Measurements from ENCODE around the gene SLC30A2. TPM values are rescaled to one million over a fixed set of nuclear protein-coding genes. Genes with fewer than 3 reads are reported as not detected.

SLC30A2 gene
- total and polyA plus RNA-seq, 9 of the 15 experiments (the other 6 are each of a cell fraction or from before 2014, with no cell fraction given): 0.01 to 0.18 (median 0.06) TPM; not detected in 3

DNA sequence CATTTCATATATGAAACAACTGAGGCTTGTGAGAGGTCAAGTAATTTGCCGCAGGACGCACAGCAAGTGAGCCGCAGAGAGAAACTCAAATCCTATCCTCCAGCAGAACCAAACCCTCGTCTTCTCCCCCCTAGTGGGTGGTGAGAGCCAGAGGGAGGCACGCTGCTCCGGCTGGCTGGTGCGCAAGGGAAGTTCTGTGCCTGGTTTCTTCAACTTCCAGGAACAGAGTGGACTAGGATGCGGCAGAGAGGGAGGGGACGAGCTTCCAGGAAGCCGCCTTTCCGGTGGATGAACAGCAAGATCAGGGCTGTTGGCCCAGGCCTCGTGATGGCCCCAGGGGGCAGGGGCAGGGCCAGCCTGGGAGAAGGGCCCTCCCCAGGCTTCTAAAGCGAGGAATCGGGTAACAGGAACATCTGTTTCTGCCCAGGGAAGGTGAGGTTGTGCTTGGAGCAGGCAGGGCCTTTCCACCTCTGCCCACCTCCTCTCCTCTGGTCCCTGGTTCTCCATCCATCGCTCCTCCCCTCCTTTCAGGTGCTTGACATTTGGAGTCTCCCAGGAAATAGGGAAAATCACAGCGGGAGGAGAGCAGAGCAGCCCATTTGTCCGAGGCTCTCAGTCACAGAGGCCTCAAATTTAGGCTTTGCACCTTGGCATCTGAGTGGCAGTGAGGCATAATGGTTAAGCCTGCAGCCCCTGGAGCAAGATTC is 48.9 kb upstream of the SLC30A2 start (continued):
- TF ChIP-seq NBN (IDR thresholded peaks at IDR 0.05; ENCODE audit: low read depth) (peak; percentile 62), MYNN (IDR thresholded peaks at IDR 0.05) (no peak), MYNN (CRISPR knock-in tag; IDR thresholded peaks at IDR 0.05) (no peak), ZNF766 (CRISPR knock-in tag; conservative IDR thresholded peaks at IDR 0.05) (peak; percentile 63; the same call in 1 of the 2 replicates), IRF2 (CRISPR knock-in tag; IDR thresholded peaks at IDR 0.05) (no peak), DDX20 (tag; IDR thresholded peaks at IDR 0.05; ENCODE audit: low read depth) (no peak), HLTF (IDR thresholded peaks at IDR 0.05) (no peak), ETS2 (tag; IDR thresholded peaks at IDR 0.05; ENCODE audit: borderline replicate concordance, poor library complexity, severe bottlenecking) (no peak), ZNF354B (CRISPR knock-in tag; IDR thresholded peaks at IDR 0.05) (no peak), ADNP (tag; IDR thresholded peaks at IDR 0.05) (no peak), STAT5B (CRISPR knock-in tag; IDR thresholded peaks at IDR 0.05) (no peak), CHCHD3 (CRISPR knock-in tag; IDR thresholded peaks at IDR 0.05) (no peak), MAZ (CRISPR knock-in tag; conservative IDR thresholded peaks at IDR 0.05 in 1 of 2, IDR thresholded peaks at IDR 0.05 in 1 of 2) (peak; percentile 38 to 90; a peak in 2 of 4 replicates)
- TF ChIP-seq, protein P1, sequence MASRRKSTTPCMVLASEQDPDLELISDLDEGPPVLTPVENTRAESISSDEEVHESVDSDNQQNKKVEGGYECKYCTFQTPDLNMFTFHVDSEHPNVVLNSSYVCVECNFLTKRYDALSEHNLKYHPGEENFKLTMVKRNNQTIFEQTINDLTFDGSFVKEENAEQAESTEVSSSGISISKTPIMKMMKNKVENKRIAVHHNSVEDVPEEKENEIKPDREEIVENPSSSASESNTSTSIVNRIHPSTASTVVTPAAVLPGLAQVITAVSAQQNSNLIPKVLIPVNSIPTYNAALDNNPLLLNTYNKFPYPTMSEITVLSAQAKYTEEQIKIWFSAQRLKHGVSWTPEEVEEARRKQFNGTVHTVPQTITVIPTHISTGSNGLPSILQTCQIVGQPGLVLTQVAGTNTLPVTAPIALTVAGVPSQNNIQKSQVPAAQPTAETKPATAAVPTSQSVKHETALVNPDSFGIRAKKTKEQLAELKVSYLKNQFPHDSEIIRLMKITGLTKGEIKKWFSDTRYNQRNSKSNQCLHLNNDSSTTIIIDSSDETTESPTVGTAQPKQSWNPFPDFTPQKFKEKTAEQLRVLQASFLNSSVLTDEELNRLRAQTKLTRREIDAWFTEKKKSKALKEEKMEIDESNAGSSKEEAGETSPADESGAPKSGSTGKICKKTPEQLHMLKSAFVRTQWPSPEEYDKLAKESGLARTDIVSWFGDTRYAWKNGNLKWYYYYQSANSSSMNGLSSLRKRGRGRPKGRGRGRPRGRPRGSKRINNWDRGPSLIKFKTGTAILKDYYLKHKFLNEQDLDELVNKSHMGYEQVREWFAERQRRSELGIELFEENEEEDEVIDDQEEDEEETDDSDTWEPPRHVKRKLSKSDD (conservative IDR thresholded peaks at IDR 0.05; ENCODE audit: low read length): no peak
- TF ChIP-seq, protein P2, sequence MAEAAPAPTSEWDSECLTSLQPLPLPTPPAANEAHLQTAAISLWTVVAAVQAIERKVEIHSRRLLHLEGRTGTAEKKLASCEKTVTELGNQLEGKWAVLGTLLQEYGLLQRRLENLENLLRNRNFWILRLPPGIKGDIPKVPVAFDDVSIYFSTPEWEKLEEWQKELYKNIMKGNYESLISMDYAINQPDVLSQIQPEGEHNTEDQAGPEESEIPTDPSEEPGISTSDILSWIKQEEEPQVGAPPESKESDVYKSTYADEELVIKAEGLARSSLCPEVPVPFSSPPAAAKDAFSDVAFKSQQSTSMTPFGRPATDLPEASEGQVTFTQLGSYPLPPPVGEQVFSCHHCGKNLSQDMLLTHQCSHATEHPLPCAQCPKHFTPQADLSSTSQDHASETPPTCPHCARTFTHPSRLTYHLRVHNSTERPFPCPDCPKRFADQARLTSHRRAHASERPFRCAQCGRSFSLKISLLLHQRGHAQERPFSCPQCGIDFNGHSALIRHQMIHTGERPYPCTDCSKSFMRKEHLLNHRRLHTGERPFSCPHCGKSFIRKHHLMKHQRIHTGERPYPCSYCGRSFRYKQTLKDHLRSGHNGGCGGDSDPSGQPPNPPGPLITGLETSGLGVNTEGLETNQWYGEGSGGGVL (CRISPR knock-in tag; IDR thresholded peaks at IDR 0.05): no peak
